ENCODE measurements around the gene RAB37. TPM values are rescaled to one million over a fixed set of nuclear protein-coding genes. Genes with fewer than 3 reads are reported as not detected.

The RAB37 gene
- total and polyA plus RNA-seq, 3 experiments from 2014 or later: 5.8 to 125 (median 6.0) TPM

- H3K27ac Mint-ChIP-seq: no peak overlapping the region
- Histone ChIP-seq H3K36me3 (ENCODE audit: insufficient read depth, low read length) (no peaks in the 10 kb centered on the region), H3K27ac (ENCODE audit: low read depth, low read length) (no peak overlapping the region), H3K4me3 (ENCODE audit: low read length) (no peak overlapping the region), H3K9me3 (ENCODE audit: low read length) (no peaks in the 10 kb centered on the region), H3K27me3 (ENCODE audit: insufficient read depth, low read length, poor library complexity, severe bottlenecking) (peaks cover 5% of the 10 kb centered on the region), H3K4me1 (ENCODE audit: insufficient read depth, low read length) (no peaks in the 10 kb centered on the region)
- H3K36me3 Mint-ChIP-seq: no peaks in the 10 kb centered on the region
- peaks cover 9 to 13% (median 11%) of the 10 kb centered on the region in 3 donors for H3K4me1 Mint-ChIP-seq
- H3K27me3 Mint-ChIP-seq: peaks cover 7 to 19% of the 10 kb centered on the region in 2 donors
- POLR2A ChIA-PET: no interaction called here
- no peak overlapping the region for H3K4me3 Mint-ChIP-seq
- CTCF ChIA-PET: interaction anchor here (2.1 kb wide), 1 partner anchor 23 kb away, joined by 7 read pairs; the partner anchor contains the start of gene RAB37
- DNase-seq: no peak
- H3K9me3 Mint-ChIP-seq: no peaks in the 10 kb centered on the region
Observed at GRCh38 chr17:74713171-74713755, 23.8 kb upstream of the RAB37 start.

GRCh38 chr17:74715144-74715543 is 21.9 kb upstream of the RAB37 start:
- no peak overlapping the region for H3K4me3 Mint-ChIP-seq
- H3K27ac Mint-ChIP-seq: peak overlapping the region in 1 of 8 donors; percentile 33
- ChIA-PET CTCF (no interaction called here), POLR2A (no interaction called here)
- H3K4me3 ChIP-seq (ENCODE audit: low read length): no peak overlapping the region
- H3K4me1 Mint-ChIP-seq: peaks cover 9 to 13% (median 11%) of the 10 kb centered on the region in 3 donors
- H3K27ac ChIP-seq (ENCODE audit: low read depth, low read length): no peak overlapping the region
- peaks cover 5% of the 10 kb centered on the region for H3K27me3 ChIP-seq (ENCODE audit: insufficient read depth, low read length, poor library complexity, severe bottlenecking)
- H3K4me1 ChIP-seq (ENCODE audit: insufficient read depth, low read length): no peaks in the 10 kb centered on the region
- no peak for DNase-seq
- H3K9me3 Mint-ChIP-seq: no peaks in the 10 kb centered on the region
- peaks cover 0 to 1% (median 0%) of the 10 kb centered on the region in 3 donors for H3K36me3 Mint-ChIP-seq
- no peaks in the 10 kb centered on the region for H3K36me3 ChIP-seq (ENCODE audit: insufficient read depth, low read length)
- H3K27me3 Mint-ChIP-seq: peaks cover 7 to 19% of the 10 kb centered on the region in 2 donors
- no peaks in the 10 kb centered on the region for H3K9me3 ChIP-seq (ENCODE audit: low read length)

- Mint-ChIP-seq H3K4me1 (no peaks in the 10 kb centered on the region), H3K36me3 (peaks cover 0 to 1% (median 0%) of the 10 kb centered on the region in 3 donors), H3K27ac (no peak overlapping the region), H3K9me3 (no peaks in the 10 kb centered on the region), H3K27me3 (peaks cover 0 to 11% of the 10 kb centered on the region in 2 donors), H3K4me3 (no peak overlapping the region)
- no peak overlapping the region for H3K27ac ChIP-seq (ENCODE audit: low read depth, low read length)
- no peaks in the 10 kb centered on the region for H3K27me3 ChIP-seq (ENCODE audit: insufficient read depth, low read length, poor library complexity, severe bottlenecking)
- no peaks in the 10 kb centered on the region for H3K9me3 ChIP-seq (ENCODE audit: low read length)
- no peak overlapping the region for H3K4me3 ChIP-seq (ENCODE audit: low read length)
- H3K36me3 ChIP-seq (ENCODE audit: insufficient read depth, low read length): no peaks in the 10 kb centered on the region
- no peak for DNase-seq
- ChIA-PET POLR2A (no interaction called here), CTCF (interaction anchor here (1.4 kb wide), 1 partner anchor 15 kb away, joined by 3 read pairs; no protein-coding TSS in a partner anchor)
- H3K4me1 ChIP-seq (ENCODE audit: insufficient read depth, low read length): no peaks in the 10 kb centered on the region
Observed at GRCh38 chr17:74720506-74720905, 16.6 kb upstream of the RAB37 start.

- peaks cover 0 to 1% (median 0%) of the 10 kb centered on the region in 3 donors for H3K36me3 Mint-ChIP-seq
- Histone ChIP-seq H3K4me1 (ENCODE audit: insufficient read depth, low read length) (no peaks in the 10 kb centered on the region), H3K27ac (ENCODE audit: low read depth, low read length) (no peak overlapping the region), H3K36me3 (ENCODE audit: insufficient read depth, low read length) (no peaks in the 10 kb centered on the region), H3K27me3 (ENCODE audit: insufficient read depth, low read length, poor library complexity, severe bottlenecking) (no peaks in the 10 kb centered on the region), H3K9me3 (ENCODE audit: low read length) (no peaks in the 10 kb centered on the region), H3K4me3 (ENCODE audit: low read length) (no peak overlapping the region)
- no peak overlapping the region for H3K27ac Mint-ChIP-seq
- POLR2A ChIA-PET: no interaction called here
- H3K27me3 Mint-ChIP-seq: peaks cover 0 to 7% of the 10 kb centered on the region in 2 donors
- no peaks in the 10 kb centered on the region for H3K4me1 Mint-ChIP-seq
- CTCF ChIA-PET: no interaction called here
- no peak overlapping the region for H3K4me3 Mint-ChIP-seq
- no peak for DNase-seq
- no peaks in the 10 kb centered on the region for H3K9me3 Mint-ChIP-seq
Observed at GRCh38 chr17:74722782-74723181, 14.3 kb upstream of the RAB37 start.

GRCh38 chr17:74723891-74724290 is 13.2 kb upstream of the RAB37 start:
- no peak overlapping the region for H3K4me3 Mint-ChIP-seq
- no peaks in the 10 kb centered on the region for H3K36me3 ChIP-seq (ENCODE audit: insufficient read depth, low read length)
- H3K4me1 ChIP-seq (ENCODE audit: insufficient read depth, low read length): no peaks in the 10 kb centered on the region
- ChIA-PET CTCF (interaction anchor here (1.0 to 4.5 kb wide), 3 partner anchors 12 to 67 kb away, joined by 3 to 20 read pairs (median 14); no protein-coding TSS in a partner anchor), POLR2A (no interaction called here)
- no peaks in the 10 kb centered on the region for H3K27me3 ChIP-seq (ENCODE audit: insufficient read depth, low read length, poor library complexity, severe bottlenecking)
- peaks cover 0 to 1% (median 0%) of the 10 kb centered on the region in 3 donors for H3K36me3 Mint-ChIP-seq
- no peaks in the 10 kb centered on the region for H3K4me1 Mint-ChIP-seq
- DNase-seq: no peak
- no peak overlapping the region for H3K27ac Mint-ChIP-seq
- H3K9me3 ChIP-seq (ENCODE audit: low read length): no peaks in the 10 kb centered on the region
- H3K9me3 Mint-ChIP-seq: no peaks in the 10 kb centered on the region
- H3K4me3 ChIP-seq (ENCODE audit: low read length): no peak overlapping the region
- H3K27me3 Mint-ChIP-seq: peaks cover 0 to 7% of the 10 kb centered on the region in 2 donors
- H3K27ac ChIP-seq (ENCODE audit: low read depth, low read length): no peak overlapping the region

- H3K9me3 Mint-ChIP-seq: no peaks in the 10 kb centered on the region
- ChIA-PET CTCF (interaction anchor here (1.0 to 4.5 kb wide), 4 partner anchors 11 to 68 kb away, joined by 3 to 20 read pairs (median 10); no protein-coding TSS in a partner anchor), POLR2A (no interaction called here)
- H3K36me3 Mint-ChIP-seq: no peaks in the 10 kb centered on the region
- peaks cover 4% of the 10 kb centered on the region for H3K4me1 ChIP-seq (ENCODE audit: insufficient read depth, low read length)
- no peak for DNase-seq
- H3K27me3 ChIP-seq (ENCODE audit: insufficient read depth, low read length, poor library complexity, severe bottlenecking): no peaks in the 10 kb centered on the region
- peaks cover 0 to 7% of the 10 kb centered on the region in 2 donors for H3K27me3 Mint-ChIP-seq
- no peak overlapping the region for H3K27ac ChIP-seq (ENCODE audit: low read depth, low read length)
- no peak overlapping the region for H3K27ac Mint-ChIP-seq
- no peaks in the 10 kb centered on the region for H3K9me3 ChIP-seq (ENCODE audit: low read length)
- H3K4me1 Mint-ChIP-seq: peaks cover 0 to 3% (median 0%) of the 10 kb centered on the region in 3 donors
- H3K36me3 ChIP-seq (ENCODE audit: insufficient read depth, low read length): no peaks in the 10 kb centered on the region
- no peak overlapping the region for H3K4me3 Mint-ChIP-seq
- H3K4me3 ChIP-seq (ENCODE audit: low read length): no peak overlapping the region
Observed at GRCh38 chr17:74725111-74725510, 11.9 kb upstream of the RAB37 start.

GRCh38 chr17:74728033-74728701 is 8.9 kb upstream of the RAB37 start:
- H3K4me3 ChIP-seq (ENCODE audit: low read length): no peak overlapping the region
- Mint-ChIP-seq H3K27me3 (no peaks in the 10 kb centered on the region), H3K4me3 (no peak overlapping the region), H3K27ac (no peak overlapping the region), H3K36me3 (no peaks in the 10 kb centered on the region), H3K4me1 (peaks cover 0 to 12% (median 0%) of the 10 kb centered on the region in 3 donors), H3K9me3 (no peaks in the 10 kb centered on the region)
- DNase-seq: no peak
- POLR2A ChIA-PET: no interaction called here
- CTCF ChIA-PET: no interaction called here
- H3K27ac ChIP-seq (ENCODE audit: low read depth, low read length): no peak overlapping the region
- H3K9me3 ChIP-seq (ENCODE audit: low read length): no peaks in the 10 kb centered on the region
- no peaks in the 10 kb centered on the region for H3K36me3 ChIP-seq (ENCODE audit: insufficient read depth, low read length)
- peaks cover 28% of the 10 kb centered on the region for H3K4me1 ChIP-seq (ENCODE audit: insufficient read depth, low read length)
- no peaks in the 10 kb centered on the region for H3K27me3 ChIP-seq (ENCODE audit: insufficient read depth, low read length, poor library complexity, severe bottlenecking)

GRCh38 chr17:74728702-74729075 is 8.4 kb upstream of the RAB37 start:
- Histone ChIP-seq H3K4me1 (ENCODE audit: insufficient read depth, low read length) (peaks cover 28% of the 10 kb centered on the region), H3K27ac (ENCODE audit: low read depth, low read length) (no peak overlapping the region), H3K36me3 (ENCODE audit: insufficient read depth, low read length) (no peaks in the 10 kb centered on the region), H3K9me3 (ENCODE audit: low read length) (no peaks in the 10 kb centered on the region), H3K27me3 (ENCODE audit: insufficient read depth, low read length, poor library complexity, severe bottlenecking) (no peaks in the 10 kb centered on the region), H3K4me3 (ENCODE audit: low read length) (no peak overlapping the region)
- H3K4me3 Mint-ChIP-seq: no peak overlapping the region
- no peaks in the 10 kb centered on the region for H3K9me3 Mint-ChIP-seq
- H3K27ac Mint-ChIP-seq: no peak overlapping the region
- no peaks in the 10 kb centered on the region for H3K27me3 Mint-ChIP-seq
- DNase-seq: no peak
- POLR2A ChIA-PET: no interaction called here
- H3K4me1 Mint-ChIP-seq: peaks cover 0 to 12% (median 0%) of the 10 kb centered on the region in 3 donors
- no peaks in the 10 kb centered on the region for H3K36me3 Mint-ChIP-seq
- CTCF ChIA-PET: interaction anchor here (1.8 kb wide), 1 partner anchor 9 kb away, joined by 7 read pairs; no protein-coding TSS in a partner anchor
